GM10266 (cell line): ENCODE results near the gene HEMGN.

Source experiments
- DNase-seq: peaks from one replicate; pipeline ENCODE4 v3.0.0; 2012; ENCODE audit errors: extremely low spot score
- CTCF ChIP-seq: IDR thresholded peaks from 2 replicates; pipeline ENCODE4 v1.5.1; 2012; ENCODE audit warnings: mild to moderate bottlenecking, low read depth; ENCODE audit not compliant: control insufficient read depth, insufficient read depth; ENCODE audit errors: missing control alignments

HEMGN gene

GRCh38 chr9:97938081-97938644, at the start of gene HEMGN:
TSS of gene HEMGN (minus strand) at chr9:97938172. CDS start at chr9:97938136, 36 bp downstream.
- DNase-seq = no peak
- TF ChIP-seq CTCF = no peak

GRCh38 chr9:97987487-97987886, 49.5 kb upstream of the HEMGN start:
- TF ChIP-seq CTCF = no peak
- DNase-seq = no peak

- TF ChIP-seq CTCF = no peak
- no peak for DNase-seq
Measured at GRCh38 chr9:97985058-97985861, 47.3 kb upstream of the HEMGN start.

- peak; percentile 87 for DNase-seq
Measured at GRCh38 chr9:97984188-97985057, 46.5 kb upstream of the HEMGN start.

GRCh38 chr9:97983589-97984187, 45.7 kb upstream of the HEMGN start:
- DNase-seq = peak; percentile 77
- TF ChIP-seq CTCF = no peak

More at GRCh38 chr9:97984188-97985057, 46.5 kb upstream of the HEMGN start:
- TF ChIP-seq CTCF = no peak

- DNase-seq = peak; percentile 96
- peak; percentile 96 for TF ChIP-seq CTCF
Measured at GRCh38 chr9:97982683-97983588, 45.0 kb upstream of the HEMGN start, which contains the start of gene ANP32B. TSS of gene ANP32B (plus strand) at chr9:97983341. CDS start at chr9:97983556, 215 bp downstream.
